Kidney (tissue), 14 donors: Measurements from ENCODE around the gene KCNN3. TPM values are rescaled to one million over a fixed set of nuclear protein-coding genes. Genes with fewer than 3 reads are reported as not detected.

Experiments
- DNase-seq, 5 donors: peaks; one replicate each; pipeline ENCODE4 v3.0.0-alpha.2; 2013 to 2020
- FAIRE-seq: peaks from 2 replicates; lab custom pipeline; 2012; peaks lifted over from hg19 to GRCh38; lab: Jason Lieb, UNC
- H3K27ac ChIP-seq, 2 donors: one replicate each; pipeline ENCODE4 v1.7.0; 2013; ENCODE audit warnings: low read depth in 2 of 2, low read length in 2 of 2, inconsistent platforms in 1 of 2
- H3K27me3 ChIP-seq: one replicate; pipeline ENCODE4 v1.7.1; 2013; ENCODE audit warnings: low read length, inconsistent platforms; ENCODE audit not compliant: control insufficient read depth, insufficient read depth
- H3K36me3 ChIP-seq, 3 donors: one replicate each; pipeline versions ENCODE4 v1.7.0 to v1.7.1; 2013; ENCODE audit warnings: low read length in 3 of 3, control low read depth in 1 of 3, inconsistent platforms in 1 of 3; ENCODE audit not compliant: insufficient read depth in 3 of 3, control insufficient read depth in 2 of 3
- H3K4me1 ChIP-seq, 3 donors: one replicate each; pipeline versions ENCODE4 v1.7.0 to v1.7.1; 2013; ENCODE audit warnings: low read length in 3 of 3, inconsistent platforms in 1 of 3, low read depth in 1 of 3; ENCODE audit not compliant: control insufficient read depth in 2 of 3, insufficient read depth in 2 of 3
- H3K4me3 ChIP-seq, 3 donors: one replicate each; pipeline versions ENCODE4 v1.7.0 to v1.8.1; 2013; ENCODE audit warnings: low read length in 3 of 3, control low read depth in 1 of 3, inconsistent platforms in 1 of 3
- H3K9ac ChIP-seq, 3 donors: one replicate each; pipeline versions ENCODE4 v1.7.0 to v1.7.1; 2013; ENCODE audit warnings: low read length in 3 of 3, control low read depth in 1 of 3, inconsistent platforms in 1 of 3
- H3K9me3 ChIP-seq, 3 donors: one replicate each; pipeline versions ENCODE4 v1.7.0 to v1.7.1; 2013; ENCODE audit warnings: low read length in 3 of 3, control low read depth in 1 of 3, inconsistent platforms in 1 of 3; ENCODE audit not compliant: control insufficient read depth in 2 of 3, insufficient read depth in 1 of 3
- intact Hi-C: fragments of 100-400 bp; cut with DNase I; formaldehyde crosslinking; loops from one replicate; pipeline ENCODE4 v1.11.1; 2022
- polyA plus RNA-seq: library from polyadenylated mRNA; stranded (reverse); fragments of 350-450 nt; fragmentation: Illumina TruSeq; extraction: RNeasy Lipid Tissue Mini Kit (QIAGEN cat#74804); gene quantifications from one replicate; pipeline ENCODE4 v1.2.3, GENCODE V29; 2014; ENCODE audit warnings: low read depth, low replicate concordance; ENCODE audit not compliant: insufficient read depth
- total RNA-seq: library from RNA; stranded (reverse); fragmentation: NEBNext Ultra II Directional; extraction: Animal tissue kit (Norgen Biotek cat#: 25700); gene quantifications from one replicate; pipeline ENCODE4 v1.2.1, GENCODE V29; 2021
- TF ChIP-seq, protein P1 (sequence below): IDR thresholded peaks from 3 replicates; pipeline ENCODE4 v1.5.1; 2012; ENCODE audit warnings: mild to moderate bottlenecking, moderate library complexity, borderline replicate concordance; ENCODE audit not compliant: insufficient read depth; ENCODE audit errors: extremely low read depth
- donor health status: control.
- donor health status: control.
- donor health status: control.
- donor health status: control.
- donor health status: control.
- donor health status: DM: yes; HTN: yes; CAD: no.
- donor health status: Normal renal cell carcinoma (clear cell type).

Gene KCNN3
- total and polyA plus RNA-seq, 2 donors from 2014 or later: 2.6 to 5.6 TPM

DNA sequence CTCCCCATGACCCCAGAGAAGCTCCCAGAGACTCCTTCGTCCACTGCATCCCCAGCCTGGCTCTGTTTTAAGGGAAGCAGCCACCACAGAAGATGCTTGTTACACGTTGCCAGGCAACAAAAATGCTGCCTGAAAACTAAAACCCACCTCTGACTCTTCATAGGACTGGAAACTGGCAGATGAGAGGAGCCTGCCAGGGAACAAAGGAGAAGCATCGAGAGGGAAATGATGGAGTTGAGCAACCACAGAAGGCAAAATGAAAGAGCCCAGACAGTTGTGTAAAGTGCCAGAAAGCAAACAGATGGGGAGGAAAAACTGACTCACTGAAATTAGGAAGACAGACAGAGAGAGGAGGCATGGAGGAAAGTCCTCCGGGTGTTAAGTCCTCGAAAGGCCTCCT, 118.4 kb downstream of the KCNN3 start:
- no peaks in the 10 kb centered on the region for H3K27me3 ChIP-seq
- intact Hi-C loops: no loop called here
- DNase-seq (peak in 3 of 5 donors; percentile 45 to 68 (median 62)), FAIRE-seq (no peak)
- no peaks in the 10 kb centered on the region for H3K9me3 ChIP-seq
- H3K36me3 ChIP-seq: no peaks in the 10 kb centered on the region
- H3K4me1 ChIP-seq: peaks cover 0 to 8% (median 0%) of the 10 kb centered on the region in 3 donors
- no peak overlapping the region for H3K9ac ChIP-seq
- H3K4me3 ChIP-seq: no peak overlapping the region
- H3K27ac ChIP-seq: no peak overlapping the region
- TF ChIP-seq, protein P1, sequence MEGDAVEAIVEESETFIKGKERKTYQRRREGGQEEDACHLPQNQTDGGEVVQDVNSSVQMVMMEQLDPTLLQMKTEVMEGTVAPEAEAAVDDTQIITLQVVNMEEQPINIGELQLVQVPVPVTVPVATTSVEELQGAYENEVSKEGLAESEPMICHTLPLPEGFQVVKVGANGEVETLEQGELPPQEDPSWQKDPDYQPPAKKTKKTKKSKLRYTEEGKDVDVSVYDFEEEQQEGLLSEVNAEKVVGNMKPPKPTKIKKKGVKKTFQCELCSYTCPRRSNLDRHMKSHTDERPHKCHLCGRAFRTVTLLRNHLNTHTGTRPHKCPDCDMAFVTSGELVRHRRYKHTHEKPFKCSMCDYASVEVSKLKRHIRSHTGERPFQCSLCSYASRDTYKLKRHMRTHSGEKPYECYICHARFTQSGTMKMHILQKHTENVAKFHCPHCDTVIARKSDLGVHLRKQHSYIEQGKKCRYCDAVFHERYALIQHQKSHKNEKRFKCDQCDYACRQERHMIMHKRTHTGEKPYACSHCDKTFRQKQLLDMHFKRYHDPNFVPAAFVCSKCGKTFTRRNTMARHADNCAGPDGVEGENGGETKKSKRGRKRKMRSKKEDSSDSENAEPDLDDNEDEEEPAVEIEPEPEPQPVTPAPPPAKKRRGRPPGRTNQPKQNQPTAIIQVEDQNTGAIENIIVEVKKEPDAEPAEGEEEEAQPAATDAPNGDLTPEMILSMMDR: no peak

DNA sequence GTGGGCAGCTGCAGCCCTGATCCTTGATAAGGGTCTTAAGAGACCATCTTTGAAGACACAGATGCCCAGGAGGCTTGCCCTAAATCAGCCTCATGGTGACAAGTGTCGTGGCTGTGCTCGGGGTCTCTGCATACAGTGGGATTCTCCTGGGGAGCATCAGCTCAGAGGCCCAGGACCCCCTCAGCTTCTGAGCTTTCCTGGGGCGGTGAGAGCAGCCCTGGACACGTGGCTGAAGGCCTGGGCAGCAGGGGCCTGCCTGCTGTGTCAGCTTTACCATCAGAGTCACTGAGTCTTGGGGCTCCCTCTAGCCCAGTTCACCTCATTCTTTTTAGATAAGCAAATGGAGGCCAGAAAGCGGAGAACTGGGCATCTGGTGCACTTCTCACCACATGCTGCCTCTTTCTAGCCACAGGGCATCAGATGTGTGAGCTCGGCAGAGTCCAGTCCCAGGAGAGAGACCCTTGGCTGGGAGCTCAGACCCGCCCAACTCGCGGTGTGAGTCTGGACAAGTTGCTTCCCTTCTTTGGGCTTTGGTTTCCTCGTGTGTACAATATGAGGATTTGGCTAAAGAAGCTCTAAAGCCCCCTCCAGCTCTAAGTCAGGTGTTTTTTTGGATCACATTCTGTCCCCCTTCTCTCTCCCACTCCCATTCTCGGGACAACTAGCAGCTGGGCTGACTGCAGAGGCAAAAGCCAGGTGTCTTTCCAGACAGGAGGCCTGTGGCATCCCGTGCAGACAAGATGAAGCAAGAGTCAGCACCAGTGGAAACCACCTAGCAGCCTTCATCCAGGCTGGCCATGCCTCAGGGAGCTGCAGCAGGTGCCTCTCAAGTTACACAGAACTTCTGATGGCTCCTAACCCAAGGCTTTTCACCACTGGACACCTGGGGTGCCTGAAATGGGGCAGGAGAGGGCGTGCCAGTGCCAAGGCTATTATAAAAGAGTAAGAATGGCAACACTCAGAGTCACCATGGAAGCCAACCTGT, 119.1 kb downstream of the KCNN3 start:
- no peaks in the 10 kb centered on the region for H3K27me3 ChIP-seq
- DNase-seq (no peak), FAIRE-seq (no peak)
- H3K27ac ChIP-seq: no peak overlapping the region
- peaks cover 0 to 8% (median 0%) of the 10 kb centered on the region in 3 donors for H3K4me1 ChIP-seq
- intact Hi-C loops: no loop called here
- TF ChIP-seq, protein P1: no peak
- H3K4me3 ChIP-seq: no peak overlapping the region
- H3K9me3 ChIP-seq: no peaks in the 10 kb centered on the region
- no peak overlapping the region for H3K9ac ChIP-seq
- no peaks in the 10 kb centered on the region for H3K36me3 ChIP-seq

DNA sequence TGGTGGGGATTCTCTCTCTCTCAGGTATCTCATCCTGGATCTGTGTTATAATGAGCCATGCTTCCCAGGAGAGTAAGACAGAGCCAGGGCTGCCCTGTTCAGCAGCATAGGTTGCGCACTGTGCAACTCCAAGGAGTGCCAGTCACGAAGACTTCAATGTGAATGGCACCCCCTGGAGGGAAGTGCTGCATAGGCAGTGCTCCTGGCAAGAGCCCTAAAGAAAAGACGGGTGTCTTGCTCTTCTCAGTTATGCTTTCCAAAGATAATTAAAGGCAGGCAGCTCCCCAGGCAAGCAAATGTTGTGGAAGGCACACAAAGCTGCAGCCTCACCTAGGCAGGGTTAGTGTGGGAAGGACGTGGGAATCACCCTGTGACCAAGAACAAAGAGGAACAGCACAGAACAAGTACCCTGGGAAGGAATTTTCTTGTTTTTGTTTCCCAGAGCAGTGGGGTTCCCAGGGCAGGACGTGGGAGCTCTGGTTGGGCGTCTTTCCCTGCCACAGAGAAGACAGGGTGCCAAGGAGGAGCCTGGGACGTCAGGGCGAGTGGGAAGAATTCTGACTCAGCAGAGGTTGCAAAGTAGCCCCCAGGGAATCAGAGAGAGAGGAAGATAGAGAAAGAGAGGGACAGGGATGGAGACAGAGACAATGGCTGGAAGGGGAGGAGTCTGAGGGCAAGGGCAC, 120.9 kb downstream of the KCNN3 start:
- FAIRE-seq (no peak), DNase-seq (no peak)
- Histone ChIP-seq H3K4me3 (no peak overlapping the region), H3K4me1 (peaks cover 0 to 8% (median 0%) of the 10 kb centered on the region in 3 donors), H3K9me3 (no peaks in the 10 kb centered on the region), H3K27me3 (no peaks in the 10 kb centered on the region), H3K9ac (no peak overlapping the region), H3K27ac (no peak overlapping the region), H3K36me3 (no peaks in the 10 kb centered on the region)
- TF ChIP-seq, protein P1: no peak
- intact Hi-C loops: no loop called here
